Epithelial cell of esophagus (primary cell): Measurements from ENCODE around the gene SHISA8.
"Not testable (repeated sequence)": the region's sequence is repeated elsewhere in the genome, so short reads cannot be mapped to it uniquely, and the experiment has no call there.

Experiments used
- DNase-seq: peaks from one replicate; pipeline ENCODE4 v3.0.0; 2010; ENCODE audit warnings: low read depth
- H3K4me3 ChIP-seq: 2 replicates; pipeline ENCODE4 v1.5.1; 2011; ENCODE audit warnings: mild to moderate bottlenecking, low read length, control low read depth
- TF ChIP-seq, protein P1 (sequence below): IDR thresholded peaks from 2 replicates; pipeline ENCODE4 v1.5.1; 2011; ENCODE audit warnings: low read depth, mild to moderate bottlenecking, low read length, control low read depth, inconsistent platforms; ENCODE audit not compliant: insufficient read depth; ENCODE audit errors: missing control alignments

Gene SHISA8

DNA sequence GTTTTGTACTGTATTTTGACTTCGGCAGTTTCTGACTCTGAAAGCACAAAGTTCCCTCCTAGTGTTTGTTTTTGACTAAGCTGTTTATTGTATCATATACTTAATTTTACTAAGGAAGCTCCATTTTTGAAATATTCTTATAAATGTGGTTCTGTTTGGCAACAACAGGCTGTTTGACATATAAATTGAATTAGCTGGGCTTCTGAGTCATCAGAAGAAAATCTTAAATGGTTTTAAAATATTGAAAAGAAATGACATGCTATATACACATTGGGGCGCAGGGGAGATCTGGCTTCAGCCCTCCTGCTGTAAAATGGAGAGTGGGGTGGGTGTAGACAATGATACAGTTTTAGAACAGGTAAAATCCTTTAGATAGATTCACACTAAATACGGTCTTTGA is 38.6 kb downstream of the SHISA8 start:
- H3K4me3 ChIP-seq, result no peak overlapping the region
- no peak for DNase-seq
- TF ChIP-seq, protein P1, sequence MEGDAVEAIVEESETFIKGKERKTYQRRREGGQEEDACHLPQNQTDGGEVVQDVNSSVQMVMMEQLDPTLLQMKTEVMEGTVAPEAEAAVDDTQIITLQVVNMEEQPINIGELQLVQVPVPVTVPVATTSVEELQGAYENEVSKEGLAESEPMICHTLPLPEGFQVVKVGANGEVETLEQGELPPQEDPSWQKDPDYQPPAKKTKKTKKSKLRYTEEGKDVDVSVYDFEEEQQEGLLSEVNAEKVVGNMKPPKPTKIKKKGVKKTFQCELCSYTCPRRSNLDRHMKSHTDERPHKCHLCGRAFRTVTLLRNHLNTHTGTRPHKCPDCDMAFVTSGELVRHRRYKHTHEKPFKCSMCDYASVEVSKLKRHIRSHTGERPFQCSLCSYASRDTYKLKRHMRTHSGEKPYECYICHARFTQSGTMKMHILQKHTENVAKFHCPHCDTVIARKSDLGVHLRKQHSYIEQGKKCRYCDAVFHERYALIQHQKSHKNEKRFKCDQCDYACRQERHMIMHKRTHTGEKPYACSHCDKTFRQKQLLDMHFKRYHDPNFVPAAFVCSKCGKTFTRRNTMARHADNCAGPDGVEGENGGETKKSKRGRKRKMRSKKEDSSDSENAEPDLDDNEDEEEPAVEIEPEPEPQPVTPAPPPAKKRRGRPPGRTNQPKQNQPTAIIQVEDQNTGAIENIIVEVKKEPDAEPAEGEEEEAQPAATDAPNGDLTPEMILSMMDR, result no peak

DNA sequence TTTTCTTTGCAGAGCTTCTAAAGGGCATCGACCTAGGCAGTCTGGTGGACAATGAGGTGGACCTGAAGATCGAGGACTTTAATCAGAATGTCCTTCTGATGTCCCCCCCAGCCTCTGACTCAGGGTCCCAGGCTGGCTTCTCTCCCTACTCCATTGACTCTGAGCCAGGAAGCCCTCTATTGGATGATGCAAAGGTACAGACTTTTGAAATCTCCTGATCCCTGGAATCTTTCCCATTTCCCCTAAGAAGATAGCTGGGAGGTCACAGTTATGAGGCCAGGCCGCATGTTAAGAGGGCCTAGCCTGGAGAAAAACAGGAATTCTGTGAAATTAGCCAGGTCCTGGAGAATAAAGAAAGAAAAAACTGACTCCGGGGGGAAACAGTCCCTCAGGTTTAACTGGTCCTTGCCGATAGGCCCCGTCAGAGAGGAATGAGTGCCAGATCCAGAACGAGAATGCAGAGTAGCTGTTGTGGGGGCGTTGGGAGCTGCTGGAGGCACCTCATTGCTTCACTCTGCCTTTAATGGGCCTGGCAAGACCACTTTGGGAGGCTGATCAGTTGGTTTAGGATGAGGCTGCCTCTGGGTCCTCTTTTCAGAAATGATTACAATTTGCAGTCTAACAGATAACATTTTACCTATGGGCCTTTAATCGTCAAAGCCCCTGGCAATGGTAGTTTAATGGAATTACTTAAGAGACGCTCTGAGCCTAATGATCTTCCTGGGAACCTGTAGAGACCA is 39.2 kb downstream of the SHISA8 start:
- DNase-seq, result no peak
- TF ChIP-seq, protein P1, result no peak
- H3K4me3 ChIP-seq, result no peak overlapping the region

DNA sequence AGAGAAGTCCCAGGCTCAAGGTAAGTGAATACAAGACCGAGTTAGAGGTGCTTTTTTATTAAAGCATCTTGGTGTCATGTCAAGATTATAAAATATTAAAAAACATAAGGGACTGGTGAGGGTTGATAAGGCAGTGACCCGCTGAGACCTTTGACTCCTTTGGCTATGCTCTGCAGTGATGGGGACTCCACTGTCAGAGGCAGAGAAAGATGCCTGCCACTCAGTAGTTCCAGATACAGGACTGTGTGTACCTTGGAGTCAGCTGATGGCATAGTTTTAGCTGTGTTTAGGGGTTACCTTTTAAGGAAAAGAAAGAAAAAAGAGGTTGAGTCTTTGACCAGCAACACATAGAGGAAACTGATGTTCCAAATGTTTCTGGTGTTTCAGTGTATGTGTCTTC is 40.8 kb downstream of the SHISA8 start:
- TF ChIP-seq, protein P1, result no peak
- no peak for DNase-seq
- no peak overlapping the region for H3K4me3 ChIP-seq

DNA sequence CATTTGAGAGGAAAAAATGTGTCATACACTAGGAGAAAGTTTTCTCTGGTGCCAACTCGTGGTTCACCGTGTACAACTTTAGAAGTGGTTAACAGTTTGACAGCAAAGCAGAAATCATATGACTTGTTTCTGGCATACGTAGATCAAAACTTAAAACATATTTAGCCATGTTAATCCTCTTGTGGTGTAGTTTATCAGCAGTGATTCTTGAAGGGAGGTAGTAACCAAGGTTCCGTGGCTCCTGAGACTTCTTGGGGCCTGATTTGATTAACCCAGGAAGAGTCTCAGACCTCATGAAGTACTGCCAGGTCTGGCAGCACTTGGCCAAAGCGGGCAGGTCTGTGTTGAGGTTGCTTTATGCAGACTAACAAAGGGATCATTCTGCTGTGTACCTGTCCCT is 41.5 kb downstream of the SHISA8 start:
- no peak for DNase-seq
- H3K4me3 ChIP-seq, result no peak overlapping the region
- TF ChIP-seq, protein P1, result no peak

DNA sequence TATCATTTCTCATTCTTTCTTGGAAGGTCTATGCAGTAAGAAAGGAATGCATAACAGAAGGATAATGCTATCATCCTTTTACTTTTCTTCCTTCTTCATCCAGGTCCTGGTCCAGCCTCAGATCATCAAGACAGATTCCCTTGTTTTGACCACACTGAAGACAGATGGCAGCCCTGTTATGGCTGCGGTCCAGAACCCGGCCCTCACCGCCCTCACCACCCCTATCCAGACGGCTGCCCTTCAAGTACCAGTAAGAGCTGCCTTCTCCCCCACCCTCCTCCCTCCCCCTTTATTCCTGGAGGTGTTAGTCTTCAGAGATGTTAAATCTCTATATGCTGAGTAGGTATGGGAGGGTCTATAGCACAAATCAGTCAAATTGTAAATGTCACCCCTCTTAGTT is 44.1 kb downstream of the SHISA8 start:
- TF ChIP-seq, protein P1, result no peak
- no peak overlapping the region for H3K4me3 ChIP-seq
- DNase-seq, result no peak

DNA sequence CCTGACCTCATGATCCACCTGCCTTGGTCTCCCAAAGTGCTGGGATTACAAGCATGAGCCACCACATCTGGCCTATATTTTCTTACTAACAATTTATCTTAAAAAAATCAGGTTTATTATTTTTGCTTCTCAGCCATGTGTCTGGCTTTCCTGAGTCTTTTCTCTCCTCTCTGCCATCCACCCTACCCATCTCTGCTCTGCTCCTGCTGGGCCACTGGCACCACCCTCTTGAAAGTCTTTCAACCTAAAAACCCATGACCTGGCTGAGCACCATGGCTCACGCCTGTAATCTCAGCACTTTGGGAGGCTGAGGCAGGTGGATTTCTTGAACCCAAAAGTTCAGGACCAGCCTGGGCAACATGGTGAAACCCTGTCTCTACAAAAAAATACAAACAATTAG is 44.8 kb downstream of the SHISA8 start:
- H3K4me3 ChIP-seq, DNase-seq: not testable (repeated sequence)

DNA sequence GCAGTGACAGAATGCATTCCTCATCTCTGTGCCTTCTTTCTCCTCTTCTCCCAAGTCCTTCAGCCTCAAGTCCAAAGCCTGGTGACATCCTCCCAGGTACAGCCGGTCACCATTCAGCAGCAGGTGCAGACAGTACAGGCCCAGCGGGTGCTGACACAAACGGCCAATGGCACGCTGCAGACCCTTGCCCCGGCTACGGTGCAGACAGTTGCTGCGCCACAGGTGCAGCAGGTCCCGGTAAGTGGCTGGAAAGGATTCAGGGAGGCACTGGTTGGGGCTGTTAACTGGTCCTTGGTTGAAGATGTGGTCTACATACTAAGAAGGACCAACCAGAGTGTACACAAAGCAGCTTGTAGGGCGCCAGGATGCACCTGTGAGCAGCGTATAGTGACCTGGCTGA is 46.3 kb downstream of the SHISA8 start:
- no peak overlapping the region for H3K4me3 ChIP-seq
- TF ChIP-seq, protein P1, result no peak
- DNase-seq, result no peak
